MM.1S (cell line): ENCODE measurements around the gene CCDC124.

Experiments
- EZH2 ChIP-seq: fragments of 300-600 bp; sonication (generic); optimal IDR thresholded peaks from 2 replicates; pipeline ENCODE3; 2017; ENCODE audit warnings: low read depth, mild to moderate bottlenecking, antibody characterized with exemption, low read length, mixed read lengths
- TF ChIP-seq, protein P1 (sequence below): fragments of 300-600 bp; sonication (generic); IDR thresholded peaks from 2 replicates; pipeline ENCODE4 v1.5.1; 2016; ENCODE audit warnings: antibody characterized with exemption, low read length, mixed read lengths

GRCh38 chr19:17965370-17966128 is 32.7 kb downstream of the CCDC124 start:
- TF ChIP-seq, protein P1, sequence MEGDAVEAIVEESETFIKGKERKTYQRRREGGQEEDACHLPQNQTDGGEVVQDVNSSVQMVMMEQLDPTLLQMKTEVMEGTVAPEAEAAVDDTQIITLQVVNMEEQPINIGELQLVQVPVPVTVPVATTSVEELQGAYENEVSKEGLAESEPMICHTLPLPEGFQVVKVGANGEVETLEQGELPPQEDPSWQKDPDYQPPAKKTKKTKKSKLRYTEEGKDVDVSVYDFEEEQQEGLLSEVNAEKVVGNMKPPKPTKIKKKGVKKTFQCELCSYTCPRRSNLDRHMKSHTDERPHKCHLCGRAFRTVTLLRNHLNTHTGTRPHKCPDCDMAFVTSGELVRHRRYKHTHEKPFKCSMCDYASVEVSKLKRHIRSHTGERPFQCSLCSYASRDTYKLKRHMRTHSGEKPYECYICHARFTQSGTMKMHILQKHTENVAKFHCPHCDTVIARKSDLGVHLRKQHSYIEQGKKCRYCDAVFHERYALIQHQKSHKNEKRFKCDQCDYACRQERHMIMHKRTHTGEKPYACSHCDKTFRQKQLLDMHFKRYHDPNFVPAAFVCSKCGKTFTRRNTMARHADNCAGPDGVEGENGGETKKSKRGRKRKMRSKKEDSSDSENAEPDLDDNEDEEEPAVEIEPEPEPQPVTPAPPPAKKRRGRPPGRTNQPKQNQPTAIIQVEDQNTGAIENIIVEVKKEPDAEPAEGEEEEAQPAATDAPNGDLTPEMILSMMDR, result no peak
- no peak for TF ChIP-seq EZH2
